IPS-11a (cell line): ENCODE data around the gene CLRN2.
"Not testable (repeated sequence)": the region's sequence is repeated elsewhere in the genome, so short reads cannot be mapped to it uniquely, and the experiment has no call there.

Experiments used
- H3K4me3 ChIP-seq: one replicate; pipeline ENCODE4 v1.5.1; 2013; ENCODE audit warnings: low read depth, low read length, control low read depth

The CLRN2 gene

DNA sequence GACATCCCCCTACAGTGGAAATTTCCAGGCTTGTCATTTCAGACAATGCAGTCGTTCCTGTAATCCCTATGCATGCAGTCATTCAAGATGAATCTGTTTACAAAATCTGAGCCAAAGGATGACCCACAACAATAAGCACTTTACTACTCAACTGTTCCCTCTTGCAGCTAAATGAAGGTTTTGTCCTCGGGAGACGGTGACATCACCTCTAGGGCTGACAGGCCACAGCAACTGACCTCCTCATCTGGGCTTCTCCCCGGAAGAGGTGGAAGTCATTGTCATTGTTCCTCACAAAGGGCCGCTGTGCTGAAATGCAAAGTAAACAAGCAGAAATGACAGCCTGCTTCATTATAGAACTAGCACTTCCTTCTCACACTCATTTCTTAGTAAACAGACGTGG lies 29.2 kb downstream of the CLRN2 start:
- H3K4me3 ChIP-seq: no peak overlapping the region

DNA sequence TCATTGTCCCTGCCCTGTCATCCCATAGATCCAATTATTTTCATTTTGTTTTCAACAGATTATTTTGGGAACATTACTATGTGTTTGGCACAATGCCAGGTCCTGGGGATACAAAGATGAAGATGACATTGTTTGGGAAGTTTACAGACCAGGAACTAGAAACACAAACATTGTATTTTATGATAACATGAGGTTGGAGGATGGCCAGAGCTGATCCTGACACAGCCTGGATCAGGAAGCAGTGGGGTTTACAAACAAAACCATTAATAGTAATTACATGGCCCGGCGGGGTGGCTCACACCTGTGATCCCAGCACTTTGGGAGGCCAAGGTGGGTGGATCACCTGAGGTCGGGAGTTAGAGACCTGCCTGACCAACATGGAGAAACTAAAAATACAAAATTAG lies 29.9 kb downstream of the CLRN2 start:
- no peak overlapping the region for H3K4me3 ChIP-seq

DNA sequence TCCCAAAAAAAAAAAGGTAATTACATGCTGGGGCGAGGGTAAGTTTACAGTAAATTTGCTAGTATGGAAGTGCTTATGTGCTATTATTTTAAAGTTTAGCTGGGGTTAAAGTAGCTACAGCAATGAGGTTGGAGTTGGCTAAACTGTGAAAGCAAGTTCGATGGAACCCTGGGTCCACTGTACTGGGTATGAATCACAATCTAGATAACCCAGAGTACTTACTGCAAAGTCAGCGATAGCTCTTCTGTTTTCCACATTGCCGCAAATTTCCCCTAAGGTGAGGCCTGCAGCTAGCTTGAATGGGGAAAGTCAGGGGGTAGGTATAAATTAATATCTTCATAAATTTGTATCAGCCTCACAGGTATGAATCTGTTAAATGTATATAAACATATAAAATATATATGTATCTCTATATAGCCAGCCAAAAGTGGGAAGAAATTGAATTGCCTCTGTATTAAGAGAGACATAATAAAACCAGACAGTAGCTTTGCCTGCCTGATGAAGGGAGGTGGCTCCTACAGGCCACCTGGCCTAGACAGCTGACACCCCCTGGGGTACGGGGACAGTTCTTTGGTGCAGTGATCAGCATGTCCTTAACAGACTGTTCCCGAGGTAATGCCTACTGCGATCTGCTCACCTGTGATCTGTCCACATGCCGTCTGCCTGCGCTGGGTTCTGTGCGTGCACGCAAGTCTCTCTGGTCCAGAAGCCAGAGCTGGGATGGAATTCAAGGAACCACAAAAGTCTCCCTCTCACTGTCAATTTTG lies 30.6 kb downstream of the CLRN2 start:
- no peak overlapping the region for H3K4me3 ChIP-seq

DNA sequence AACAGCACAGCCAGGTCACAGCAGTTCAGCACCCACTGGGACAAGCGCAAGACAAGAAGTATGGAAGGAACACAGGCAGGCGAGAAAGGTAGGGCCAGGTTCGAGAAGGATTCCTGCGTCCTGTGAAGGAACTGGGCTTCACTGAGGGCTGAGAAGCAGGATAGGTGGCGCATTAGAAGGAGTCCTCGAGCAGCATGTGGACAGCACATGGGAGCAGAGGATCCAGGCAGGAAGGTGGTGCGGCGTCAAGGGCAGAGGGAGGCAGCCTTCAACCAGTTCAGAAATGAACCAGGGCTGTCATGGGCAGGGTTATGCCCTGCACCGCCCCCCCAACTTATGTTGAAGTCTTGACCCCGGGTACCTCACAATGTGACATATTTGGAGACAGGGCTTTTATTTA lies 31.3 kb downstream of the CLRN2 start:
- H3K4me3 ChIP-seq: no peak overlapping the region

DNA sequence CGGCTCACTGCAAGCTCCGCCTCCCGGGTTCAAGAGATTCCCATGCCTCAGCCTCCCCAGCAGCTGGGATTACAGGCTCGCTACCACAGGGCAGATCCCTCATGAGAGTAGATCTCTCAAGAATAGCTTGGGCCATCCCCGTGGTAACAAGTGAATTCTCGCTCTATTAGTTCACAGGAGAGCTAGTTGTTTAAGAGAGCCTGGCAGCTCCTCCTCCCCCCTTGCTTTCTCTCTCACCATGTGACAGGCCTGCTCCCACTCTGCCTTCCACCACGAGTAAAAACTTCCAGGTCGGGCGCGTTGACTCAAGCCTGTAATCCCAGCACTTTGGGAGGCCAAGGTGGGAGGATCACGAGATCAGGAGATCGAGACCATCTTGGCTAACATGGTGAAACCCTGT lies 31.7 kb downstream of the CLRN2 start:
- no peak overlapping the region for H3K4me3 ChIP-seq

DNA sequence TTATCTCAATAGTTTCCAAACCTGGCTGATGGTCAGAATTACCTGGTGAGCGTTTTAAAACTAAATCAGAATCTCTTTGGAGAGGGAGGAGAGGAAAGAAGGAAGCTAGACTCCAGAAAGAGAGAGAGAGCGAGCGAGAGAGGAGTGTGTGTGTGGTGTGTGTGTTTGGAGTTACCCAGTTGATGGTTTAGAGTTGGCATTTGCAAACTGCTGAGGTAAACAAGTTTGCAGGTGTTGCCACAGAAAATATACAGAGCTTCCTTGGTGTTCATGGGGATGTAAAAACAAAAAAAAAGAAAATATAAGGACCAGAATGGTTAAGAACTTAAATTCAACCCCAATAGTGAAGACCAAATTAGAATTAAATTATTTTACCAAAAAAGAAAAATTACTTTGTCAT lies 35.6 kb downstream of the CLRN2 start:
- H3K4me3 ChIP-seq: no peak overlapping the region

DNA sequence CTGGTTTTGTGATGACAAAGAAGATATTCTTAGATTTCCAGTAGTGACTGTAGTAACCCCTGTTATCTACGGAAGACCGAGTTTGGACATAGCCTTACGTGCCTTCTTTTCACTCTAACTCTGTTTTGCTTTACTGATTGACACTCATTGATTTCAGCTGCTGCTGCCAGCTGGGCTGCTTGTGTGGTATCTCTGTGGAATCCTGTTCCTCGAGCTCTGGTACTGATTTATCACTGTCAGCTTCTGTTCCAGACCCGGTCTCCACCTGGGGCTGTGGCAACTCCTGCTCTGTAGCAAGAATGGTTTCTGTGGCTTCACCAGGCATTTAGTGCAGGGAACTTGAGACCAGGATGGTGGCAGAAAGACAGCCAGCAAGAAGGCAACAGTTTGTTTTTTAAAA lies 37.5 kb downstream of the CLRN2 start:
- no peak overlapping the region for H3K4me3 ChIP-seq

DNA sequence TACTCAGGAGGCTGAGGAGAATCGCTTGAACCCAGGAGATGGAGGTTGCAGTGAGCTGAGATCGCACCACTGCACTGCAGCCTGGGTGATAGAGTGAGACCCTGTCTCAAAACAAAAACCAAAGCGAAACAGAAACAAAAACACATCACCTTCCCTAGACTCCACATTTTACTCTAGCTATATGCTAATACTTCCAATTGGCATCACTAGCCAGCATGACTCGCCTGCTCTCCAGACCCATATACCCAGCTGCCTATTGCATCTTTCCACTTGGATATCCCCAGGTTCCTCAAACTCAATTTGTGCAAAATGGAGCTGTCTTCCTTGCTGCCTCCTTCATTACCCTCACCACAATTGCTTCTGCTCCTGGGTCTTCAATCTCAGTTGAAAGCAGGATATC lies 39.6 kb downstream of the CLRN2 start:
- H3K4me3 ChIP-seq: no peak overlapping the region

DNA sequence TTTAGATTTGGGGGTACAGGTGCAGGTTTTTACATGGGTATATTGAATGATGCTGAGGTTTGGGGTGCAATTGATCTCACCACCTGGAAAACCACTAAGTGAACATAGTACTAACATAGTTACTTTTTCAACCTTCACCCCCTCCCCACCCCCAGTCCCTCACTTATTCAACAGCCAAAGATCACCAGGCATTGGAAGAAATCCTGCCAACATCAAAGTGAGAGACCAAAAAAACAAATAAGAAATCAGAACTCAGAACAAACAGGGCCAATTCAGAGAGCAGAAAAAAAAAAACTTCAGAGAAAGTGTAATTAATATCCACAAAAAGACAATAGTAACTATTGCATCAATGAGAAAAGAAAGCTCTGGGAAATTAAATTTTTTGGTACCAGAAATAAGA lies 41.5 kb downstream of the CLRN2 start:
- no peak overlapping the region for H3K4me3 ChIP-seq

DNA sequence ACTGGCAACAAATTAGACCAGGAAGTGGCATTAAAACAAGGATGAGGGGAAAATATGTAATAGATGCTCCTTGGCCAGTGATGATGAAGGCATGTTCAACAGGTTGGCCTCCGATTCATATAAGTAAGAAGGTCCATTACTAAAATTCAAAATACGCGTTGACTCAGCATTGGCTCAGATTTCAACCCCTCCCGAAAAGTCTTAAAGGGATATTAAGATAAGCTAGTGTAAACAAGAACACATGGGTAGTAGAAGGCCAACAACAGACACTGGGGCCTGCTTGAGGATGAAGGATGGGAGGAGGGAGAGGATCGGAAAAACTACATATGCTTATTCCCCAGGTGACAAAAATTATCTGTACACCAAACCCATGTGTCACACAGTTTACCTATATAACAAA lies 42.9 kb downstream of the CLRN2 start:
- no peak overlapping the region for H3K4me3 ChIP-seq

DNA sequence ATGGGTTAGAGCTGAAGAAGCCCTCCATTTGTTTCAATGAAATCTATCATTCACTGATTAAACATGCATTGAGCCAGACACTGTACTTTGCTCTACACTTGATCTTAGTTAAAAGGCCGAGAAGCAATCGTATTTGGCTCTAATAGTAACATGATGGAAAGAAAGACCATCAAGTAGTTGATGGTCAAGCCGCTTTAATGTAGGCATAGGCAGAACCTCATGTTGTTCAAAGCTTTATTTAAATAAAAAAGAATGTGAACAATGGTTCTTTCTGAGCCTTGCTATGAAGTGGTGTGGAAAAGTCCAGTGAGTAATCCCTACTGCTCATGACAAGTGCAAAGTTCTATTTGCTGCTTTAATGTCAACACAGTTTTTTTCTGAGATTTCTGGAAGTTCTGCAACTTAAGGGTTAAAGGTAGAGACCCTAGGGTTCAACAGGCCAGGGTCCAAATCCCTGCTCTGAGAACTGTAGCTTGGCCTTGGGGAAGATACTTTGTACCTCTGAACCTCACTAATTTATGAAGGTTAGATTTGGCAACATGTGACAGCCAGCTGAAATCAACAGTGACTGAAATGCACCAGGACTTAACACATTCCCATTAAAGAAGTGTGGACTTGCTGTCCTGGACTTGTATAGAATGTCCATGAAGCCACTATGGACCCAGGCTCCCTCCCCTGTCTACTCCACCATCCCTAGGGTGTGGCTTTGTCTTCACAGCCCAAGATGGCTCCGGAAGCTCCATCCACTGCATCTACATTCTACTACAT lies 44.2 kb downstream of the CLRN2 start:
- no peak overlapping the region for H3K4me3 ChIP-seq

DNA sequence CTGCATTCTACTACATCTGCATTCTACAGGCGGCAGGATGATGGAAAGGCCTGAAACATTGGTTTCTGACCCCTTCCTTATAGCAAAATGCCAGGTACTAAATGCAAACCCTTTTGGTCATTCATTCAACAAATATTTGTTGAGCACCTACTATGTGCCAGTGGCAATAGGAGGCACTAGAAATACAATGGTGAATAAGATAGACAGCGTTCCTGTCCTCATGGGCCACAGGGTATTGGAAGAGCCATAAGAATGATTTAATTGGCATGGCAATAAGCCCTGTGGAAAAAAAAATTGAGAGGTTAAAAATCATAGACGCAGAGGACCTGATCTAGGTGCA lies 44.7 kb downstream of the CLRN2 start:
- H3K4me3 ChIP-seq: no peak overlapping the region

DNA sequence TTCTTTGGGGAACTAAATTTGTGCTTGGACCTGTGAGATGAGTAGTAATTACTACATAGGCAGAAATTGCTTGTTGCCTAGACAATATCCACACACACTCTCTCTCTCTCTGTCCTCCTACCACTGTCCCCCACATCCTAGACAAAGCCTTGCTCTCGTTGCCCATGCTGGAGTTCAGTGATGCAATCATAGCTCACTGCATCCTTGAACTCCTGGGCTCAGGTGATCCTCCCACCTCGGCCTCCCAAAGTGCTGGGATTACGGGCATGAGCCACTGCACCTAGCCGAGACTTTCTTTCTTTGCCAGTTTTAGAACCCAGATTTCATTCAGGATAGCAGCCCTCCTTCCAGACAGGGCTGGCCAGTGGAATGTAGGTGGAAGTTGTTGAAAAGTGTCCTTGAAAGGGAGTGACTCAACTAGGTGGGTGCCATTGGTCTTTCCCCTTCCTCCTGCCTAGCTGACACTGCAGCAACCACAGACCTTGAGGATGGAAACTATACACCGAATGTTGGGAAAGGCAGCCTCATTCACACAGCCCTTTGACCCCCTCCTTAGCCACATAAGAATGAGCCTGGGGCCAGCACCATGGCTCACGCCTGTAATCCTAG lies 45.2 kb downstream of the CLRN2 start:
- H3K4me3 ChIP-seq: no peak overlapping the region

DNA sequence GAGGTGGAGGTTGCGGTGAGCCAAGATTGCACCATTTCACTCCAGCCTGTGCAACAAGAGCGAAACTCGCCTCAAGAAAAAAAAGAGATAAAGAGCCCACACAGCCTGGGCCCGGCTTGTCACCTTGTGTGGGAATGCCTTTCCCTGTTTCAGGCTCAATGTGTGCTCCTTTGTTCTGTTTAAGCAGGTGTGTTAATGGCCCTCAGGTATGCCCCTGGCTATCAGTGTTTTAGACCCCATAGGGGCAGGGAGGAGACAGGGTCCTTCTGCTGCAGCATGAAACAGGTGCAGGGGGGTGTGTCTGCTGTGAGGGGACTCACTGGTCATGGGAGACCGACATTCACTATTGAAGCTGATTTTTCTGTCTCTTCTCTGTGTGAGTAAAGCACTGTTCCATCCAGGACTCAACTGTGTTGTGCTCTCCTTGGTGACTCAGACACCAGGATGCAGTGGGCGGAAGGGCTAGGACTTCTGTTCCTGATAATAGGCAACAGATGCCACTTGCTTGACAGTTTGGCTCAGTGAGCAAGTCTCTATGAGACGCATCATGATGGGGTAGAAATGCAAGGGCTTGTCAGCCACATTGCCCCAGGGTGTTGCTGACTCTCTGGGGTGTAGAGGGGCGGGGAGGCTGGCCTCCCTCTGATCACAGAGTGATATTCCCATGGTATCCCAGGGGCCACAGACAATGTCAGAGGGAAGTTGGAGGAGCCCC lies 46.4 kb downstream of the CLRN2 start:
- no peak overlapping the region for H3K4me3 ChIP-seq

DNA sequence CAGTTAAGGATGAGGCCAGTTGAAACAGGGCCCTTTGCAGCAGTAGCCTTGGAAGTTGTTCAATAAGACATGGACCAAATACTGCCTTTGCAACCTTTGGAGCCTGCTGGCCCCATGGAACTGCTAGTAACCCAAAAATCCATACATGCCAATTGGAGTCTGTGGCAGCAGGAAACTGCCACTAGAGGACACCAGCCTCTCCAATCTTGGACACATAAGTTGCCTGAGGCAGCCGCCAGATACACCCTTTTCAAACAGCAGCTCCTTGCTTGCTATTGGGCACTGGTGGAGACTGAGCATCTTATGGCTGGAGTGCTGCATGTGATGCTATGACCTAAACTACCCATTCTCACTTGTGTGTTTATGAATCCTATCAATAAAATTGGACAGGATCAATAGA lies 47.2 kb downstream of the CLRN2 start:
- no peak overlapping the region for H3K4me3 ChIP-seq

DNA sequence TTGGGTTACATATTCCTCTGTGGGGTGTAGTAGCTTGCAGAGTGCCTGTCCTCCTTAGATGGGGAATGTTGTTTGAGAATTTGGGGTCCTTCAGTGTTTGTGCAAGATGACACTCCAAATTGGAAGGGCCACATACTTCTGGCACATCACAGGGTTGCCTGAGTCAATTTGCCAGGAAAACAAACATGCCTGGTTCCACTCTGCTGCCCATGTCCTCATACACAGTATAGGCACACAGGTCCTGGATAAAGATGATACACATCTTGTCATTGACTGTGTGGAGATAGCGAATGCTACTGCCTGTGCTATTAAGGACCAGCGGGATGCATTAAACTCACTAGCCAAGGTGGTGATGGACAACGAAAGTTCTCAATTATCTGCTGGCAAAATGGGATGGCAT lies 50.9 kb downstream of the CLRN2 start:
- H3K4me3 ChIP-seq: no peak overlapping the region

DNA sequence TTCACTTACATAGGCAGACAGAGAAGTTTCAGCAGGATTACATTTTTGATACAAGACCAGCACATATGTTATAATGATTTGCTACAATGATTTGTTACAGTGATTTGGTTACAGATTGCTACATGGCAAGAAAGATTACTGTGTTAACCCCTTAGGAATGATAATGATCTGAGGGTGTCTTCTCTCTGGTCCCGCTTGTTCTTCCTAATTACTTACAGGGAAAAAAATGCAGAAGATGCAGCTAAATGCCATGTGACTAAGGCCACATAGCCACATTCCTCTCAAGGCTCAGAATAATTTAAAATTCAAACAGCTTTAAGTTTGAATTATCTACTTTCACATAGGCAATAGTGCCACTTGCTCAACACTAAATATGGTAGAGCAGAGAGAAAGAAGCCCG lies 52.3 kb downstream of the CLRN2 start:
- H3K4me3 ChIP-seq: no peak overlapping the region

DNA sequence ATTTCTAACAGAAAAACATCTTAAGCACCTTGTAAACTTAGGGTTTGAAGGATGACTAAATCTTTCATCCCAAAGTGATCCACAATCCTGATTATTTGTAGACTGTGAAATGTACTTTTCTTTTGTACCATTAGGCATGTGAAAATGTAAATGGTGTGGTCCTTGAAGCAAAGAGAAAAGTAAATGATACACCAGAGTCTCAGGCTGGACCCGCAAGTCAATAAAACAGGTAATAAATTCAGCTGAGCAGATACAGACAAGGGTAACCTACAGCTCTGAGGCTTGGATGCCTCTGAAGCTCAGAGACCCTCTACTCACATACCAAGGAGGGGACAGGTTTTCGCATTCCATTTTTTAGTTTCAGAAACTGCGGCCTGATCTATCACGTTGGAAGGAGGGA lies 59.2 kb downstream of the CLRN2 start:
- no peak overlapping the region for H3K4me3 ChIP-seq

DNA sequence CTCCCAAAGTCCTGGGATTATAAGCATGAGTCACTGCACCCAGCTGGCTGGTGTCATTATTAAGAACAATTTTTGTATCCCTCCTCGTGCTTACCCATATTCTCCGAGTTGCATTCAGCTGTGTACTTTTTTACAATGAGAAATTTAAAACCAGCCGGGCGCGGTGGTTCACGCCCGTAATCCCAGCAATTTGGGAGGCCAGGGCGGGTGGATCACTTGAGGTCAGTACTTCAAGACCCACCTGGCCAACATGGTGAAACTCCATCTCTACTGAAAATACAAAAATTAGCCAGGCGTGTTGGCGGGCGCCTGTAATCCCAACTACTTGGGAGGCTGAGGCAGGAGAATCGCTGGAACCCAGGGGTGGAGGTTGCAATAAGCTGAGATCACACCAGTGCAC lies 60.2 kb downstream of the CLRN2 start:
- H3K4me3 ChIP-seq: not testable (repeated sequence)
